ENCODE data around the gene SH3PXD2B.

- TF ChIP-seq GATA3 (IDR thresholded peaks at IDR 0.05; ENCODE audit: low read depth, low read length) (no peak), GATA2 (IDR thresholded peaks at IDR 0.05; ENCODE audit: low read depth, low read length) (no peak)
Observed at GRCh38 chr5:172477466-172477865, 23.1 kb upstream of the SH3PXD2B start.

Measured in SH-SY5Y (cell line).